C4-2B (cell line): ENCODE data around the gene FAM185A.
"Not testable (repeated sequence)": the region's sequence is repeated elsewhere in the genome, so short reads cannot be mapped to it uniquely, and the experiment has no call there.

Experiments
- H3K27ac ChIP-seq: fragments of 450-650 bp; 2 replicates; pipeline ENCODE4 v1.5.1; 2017
- TF ChIP-seq, protein P1 (sequence below): fragments of 450-650 bp; conservative IDR thresholded peaks from 2 replicates; pipeline ENCODE4 v1.5.1; 2017; ENCODE audit warnings: mild to moderate bottlenecking

Gene FAM185A

DNA sequence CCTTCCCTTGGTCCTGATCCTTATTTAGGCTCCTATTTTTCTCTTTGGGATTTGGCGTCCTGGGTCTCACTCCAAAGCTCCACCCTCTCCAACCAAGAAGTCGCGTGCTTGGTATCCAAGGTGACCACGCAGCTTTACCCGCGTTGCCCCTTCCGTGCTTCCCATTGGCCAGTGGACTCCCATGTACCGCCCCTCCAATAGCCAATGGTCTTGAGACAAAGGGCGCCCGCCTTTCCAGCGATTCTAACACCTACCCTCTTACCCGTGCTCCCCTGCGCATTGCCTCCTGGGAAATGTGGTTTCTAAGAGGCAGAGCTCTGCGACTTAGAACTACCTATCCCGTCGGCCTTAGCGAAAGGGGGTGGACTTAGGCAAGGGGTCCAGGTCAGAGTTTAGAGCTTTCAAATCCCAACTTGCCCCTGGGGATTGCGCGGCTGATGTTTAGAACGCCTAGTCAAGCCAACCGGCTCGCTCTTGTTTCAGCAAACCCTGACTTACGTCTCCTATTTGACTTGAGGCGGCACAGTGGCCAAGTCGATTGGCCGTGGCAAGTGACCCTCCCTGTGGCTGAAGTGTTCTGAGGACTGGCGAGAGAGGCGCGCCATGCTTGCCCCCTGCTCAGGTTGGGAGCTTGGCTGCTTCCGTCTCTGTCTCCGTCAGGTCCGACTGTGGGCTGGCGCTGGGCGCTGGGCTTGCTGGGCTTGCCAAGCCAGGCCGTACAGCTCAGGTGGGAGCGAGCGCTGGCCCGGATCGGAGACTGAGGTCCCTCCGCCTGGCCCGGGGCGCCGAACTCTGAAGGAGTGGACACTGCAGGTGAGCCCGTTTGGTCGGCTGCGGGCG lies at the start of gene FAM185A:
TSS of gene FAM185A (plus strand) at position 395 of the 840 bp plus-strand sequence. CDS start at position 604, 209 bp downstream.
- H3K27ac ChIP-seq = peak within 1 kb of the TSS; percentile 61

DNA sequence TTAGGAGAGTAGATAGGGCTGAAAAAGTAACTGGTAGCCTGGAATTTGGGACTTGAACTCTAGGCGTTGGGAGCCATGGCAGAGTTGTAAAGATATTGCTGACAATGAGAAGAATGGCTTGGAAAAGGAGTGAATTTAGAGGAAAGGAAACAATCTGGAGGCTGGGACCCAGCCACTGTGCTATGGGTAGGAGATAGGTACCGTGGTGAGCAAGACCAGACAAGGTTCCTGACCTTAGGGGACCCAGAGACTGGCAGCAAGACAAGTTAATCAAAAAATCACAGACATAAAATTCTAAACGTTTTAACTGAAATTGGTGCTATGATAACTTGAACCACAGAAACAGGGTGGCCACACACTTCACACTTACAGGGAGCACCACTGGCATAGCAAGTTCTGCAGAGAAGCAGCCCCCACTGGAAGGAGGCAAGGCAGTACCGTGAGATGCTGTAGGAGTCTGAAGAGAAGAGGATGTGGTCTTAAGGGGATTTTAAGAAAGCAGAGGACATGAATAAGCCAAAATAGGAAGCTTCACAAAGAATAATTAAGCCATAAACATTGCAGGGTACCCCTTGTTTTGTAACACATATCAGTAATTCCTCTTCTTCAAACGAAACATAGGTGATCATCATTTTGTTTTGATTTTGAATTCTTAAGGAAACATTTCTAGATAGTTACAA lies 35.6 kb upstream of the FAM185A start:
- H3K27ac ChIP-seq = not testable (repeated sequence)

DNA sequence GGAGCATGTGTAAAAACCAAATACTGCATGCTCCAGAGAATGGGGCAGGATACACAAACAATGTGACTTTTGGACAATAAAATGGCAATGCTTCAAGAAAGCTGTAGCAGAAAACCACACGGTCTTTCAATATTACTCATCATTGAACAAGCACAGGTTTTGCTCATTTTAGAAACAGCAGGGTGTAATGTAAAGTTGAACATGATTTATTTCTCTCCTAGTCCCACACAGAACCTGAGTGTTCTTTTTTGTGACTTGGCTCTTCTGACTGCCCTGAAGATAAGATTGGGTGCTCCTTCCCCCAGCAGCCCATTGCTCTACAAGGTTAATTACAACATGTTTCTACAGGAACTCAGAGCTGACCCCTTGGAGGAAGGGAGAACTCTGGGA lies 35.1 kb upstream of the FAM185A start:
- not testable (repeated sequence) for H3K27ac ChIP-seq

DNA sequence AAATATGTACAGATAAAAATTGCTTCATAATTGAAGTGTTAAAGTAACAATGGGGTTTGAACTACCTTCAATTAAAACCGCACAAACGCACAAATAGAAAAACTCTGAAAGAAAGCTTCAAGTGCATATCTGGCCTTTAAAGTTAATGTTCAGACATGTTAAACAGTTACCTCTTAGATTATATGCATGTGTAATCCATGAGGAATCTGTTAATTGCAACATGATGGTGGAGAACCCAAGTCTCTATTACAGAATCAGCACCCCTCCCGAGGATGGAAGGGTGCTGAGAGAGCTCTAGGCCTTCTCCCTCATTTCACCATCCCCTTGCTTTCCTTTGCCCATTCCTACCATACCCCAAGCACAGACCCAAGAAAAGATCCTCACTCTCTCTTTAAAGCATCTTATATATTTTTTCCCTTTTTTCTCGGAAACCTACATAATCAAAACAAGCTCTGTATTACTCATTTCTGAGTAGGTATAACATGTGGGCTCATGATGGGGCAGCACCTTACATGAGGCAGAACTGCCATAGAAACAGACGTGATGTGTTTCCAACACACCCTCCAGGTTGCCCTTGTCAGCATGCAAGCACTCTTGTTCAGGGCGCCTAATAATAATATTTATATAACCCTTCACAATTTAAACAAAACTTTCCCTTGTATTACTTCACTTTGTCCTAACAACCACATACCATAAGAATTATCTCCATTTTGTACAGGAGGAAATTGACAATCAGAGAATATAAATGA lies 33.9 kb upstream of the FAM185A start:
- not testable (repeated sequence) for H3K27ac ChIP-seq

DNA sequence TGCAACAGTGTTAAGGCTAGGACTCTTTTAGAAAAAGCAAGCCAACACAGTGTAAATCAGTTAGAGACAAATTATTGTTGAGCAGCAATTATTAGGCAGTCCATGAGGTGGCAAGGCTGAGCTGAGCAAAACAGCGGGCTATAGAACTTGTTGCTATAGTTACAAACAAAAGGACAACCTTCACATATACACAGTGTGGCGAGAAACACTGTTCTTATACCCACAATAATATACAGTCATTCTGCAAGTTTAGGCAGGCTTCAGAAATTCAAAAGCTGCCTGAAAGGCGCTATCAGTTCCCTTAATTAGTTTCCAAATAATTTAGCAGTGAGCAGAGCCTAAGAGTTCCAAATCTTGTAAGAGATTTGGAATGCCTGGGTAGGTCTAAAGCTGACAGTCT lies 33.1 kb upstream of the FAM185A start:
- not testable (repeated sequence) for H3K27ac ChIP-seq

DNA sequence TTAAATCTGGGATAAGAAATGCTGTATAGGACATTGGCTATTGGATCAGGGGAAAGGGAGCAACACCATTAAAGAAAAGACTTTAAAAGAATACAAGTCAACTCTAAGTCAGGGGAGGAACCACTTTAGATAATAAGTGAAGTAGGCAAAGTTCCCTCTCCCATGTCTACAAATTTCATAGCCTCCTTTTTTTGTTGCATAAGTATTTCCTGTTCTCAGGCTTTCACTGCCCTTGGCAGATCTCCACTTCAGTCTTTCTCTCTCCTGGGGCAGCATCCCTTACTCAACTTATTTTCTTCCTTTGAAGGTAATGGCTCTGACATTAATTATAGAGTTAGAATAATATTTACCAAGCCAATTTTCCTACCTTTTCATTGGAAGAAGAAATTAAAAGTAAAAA lies 30.3 kb upstream of the FAM185A start:
- H3K27ac ChIP-seq = not testable (repeated sequence)

DNA sequence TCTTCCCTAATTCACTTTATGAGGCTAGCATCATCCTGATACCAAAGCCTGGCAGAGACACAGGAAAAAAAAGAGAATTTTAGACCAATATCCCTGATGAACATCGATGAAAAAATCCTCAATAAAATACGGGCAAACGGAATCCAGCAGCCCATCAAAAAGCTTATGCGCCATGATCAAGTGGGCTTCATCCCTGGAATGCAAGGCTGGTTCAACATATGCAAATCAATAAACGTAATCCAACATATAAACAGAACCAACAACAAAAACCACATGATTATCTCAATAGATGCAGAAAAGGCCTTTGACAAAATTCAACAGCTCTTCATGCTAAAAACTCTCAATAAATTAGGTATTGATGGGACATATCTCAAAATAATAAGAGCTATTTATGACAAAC lies 22.6 kb upstream of the FAM185A start:
- not testable (repeated sequence) for H3K27ac ChIP-seq

DNA sequence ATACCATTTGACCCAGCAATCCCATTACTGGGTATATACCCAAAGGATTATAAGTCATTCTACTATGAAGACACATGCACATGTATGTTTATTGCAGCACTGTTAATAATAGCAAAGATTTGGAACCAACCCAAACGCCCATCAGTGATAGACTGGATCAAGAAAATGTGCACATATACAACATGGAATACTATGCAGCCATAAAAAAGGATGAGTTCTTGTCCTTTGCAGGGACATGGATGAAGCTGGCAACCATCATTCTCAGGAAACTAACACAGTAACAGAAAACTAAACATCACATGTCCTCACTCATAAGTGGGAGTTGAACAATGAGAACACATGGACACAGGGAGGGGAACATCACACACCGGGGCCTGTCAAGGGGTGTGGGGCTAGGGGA lies 19.1 kb upstream of the FAM185A start:
- not testable (repeated sequence) for H3K27ac ChIP-seq

DNA sequence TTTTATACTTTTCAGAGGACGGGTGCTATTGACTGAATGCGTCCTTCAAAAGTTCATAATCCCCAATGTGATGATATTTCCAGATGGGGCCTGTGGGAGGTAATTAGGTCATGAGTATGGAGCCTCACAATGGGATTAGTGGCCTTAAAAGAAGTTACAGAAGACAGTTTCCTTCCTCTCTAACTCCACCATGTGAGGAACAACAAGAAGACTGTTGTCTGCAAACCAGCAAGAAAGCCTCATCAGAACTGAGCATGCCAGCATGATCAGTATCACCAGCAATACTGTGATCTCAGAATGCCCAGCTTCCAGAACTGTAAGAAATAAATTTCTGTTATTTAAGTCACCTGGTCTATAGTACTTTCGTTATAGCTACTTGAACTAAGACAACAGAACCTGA lies 18.4 kb upstream of the FAM185A start:
- H3K27ac ChIP-seq = not testable (repeated sequence)

DNA sequence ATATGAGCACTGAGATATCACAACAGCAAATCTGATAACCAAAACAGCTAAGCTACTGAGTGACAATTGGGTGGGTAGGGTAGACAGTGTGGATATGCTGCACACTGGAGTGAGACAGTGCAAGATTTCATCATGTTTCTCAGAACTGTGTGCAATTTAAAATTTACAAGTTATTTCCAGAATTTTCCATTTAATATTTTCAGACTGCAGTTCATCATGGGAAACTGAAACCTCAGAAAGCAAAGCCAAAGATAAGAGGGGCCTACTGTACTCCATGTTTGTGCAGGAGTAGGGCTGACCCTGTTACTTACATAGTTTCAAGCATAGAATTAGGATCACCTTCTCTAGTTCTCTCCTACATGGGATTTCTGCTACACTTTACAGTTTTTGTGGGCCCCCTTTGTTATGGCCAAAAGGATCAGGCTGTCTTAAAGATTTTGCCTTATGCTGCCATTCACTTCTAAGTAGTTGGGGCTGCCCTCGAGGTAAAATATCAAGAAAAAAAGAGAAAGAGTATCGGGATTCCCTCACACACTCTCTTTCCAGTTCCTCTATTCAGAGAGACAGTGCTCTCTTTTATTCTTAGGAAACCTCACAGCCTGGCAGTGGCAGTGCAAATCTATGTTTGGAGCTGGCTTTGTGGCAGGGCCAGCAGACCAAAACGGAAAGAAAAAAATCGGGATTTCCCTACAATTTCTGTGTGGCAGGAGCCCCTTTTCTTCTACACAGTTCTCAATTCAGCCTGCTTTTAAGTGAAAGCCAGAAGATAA lies 6.6 kb upstream of the FAM185A start:
- not testable (repeated sequence) for H3K27ac ChIP-seq

DNA sequence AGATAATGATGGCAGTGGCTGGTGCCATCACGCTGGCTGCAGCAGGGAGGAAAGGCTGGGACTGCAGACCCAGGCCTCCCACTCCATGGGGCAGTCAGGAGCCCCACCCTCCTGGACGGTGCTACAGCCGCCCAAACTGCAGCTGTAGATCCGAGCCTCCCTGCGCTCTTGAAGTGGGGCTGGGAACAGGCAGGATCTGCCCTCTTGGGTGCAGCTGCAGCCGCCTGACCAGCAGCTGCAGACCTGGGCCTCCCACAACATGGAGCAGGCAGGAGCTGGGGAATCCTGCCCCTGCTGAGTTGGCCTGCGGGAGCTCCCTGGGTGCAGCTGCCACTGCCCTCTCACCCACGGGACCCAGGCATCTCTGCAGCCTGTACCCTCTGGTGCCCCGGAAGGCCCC lies 4.9 kb upstream of the FAM185A start:
- not testable (repeated sequence) for H3K27ac ChIP-seq

DNA sequence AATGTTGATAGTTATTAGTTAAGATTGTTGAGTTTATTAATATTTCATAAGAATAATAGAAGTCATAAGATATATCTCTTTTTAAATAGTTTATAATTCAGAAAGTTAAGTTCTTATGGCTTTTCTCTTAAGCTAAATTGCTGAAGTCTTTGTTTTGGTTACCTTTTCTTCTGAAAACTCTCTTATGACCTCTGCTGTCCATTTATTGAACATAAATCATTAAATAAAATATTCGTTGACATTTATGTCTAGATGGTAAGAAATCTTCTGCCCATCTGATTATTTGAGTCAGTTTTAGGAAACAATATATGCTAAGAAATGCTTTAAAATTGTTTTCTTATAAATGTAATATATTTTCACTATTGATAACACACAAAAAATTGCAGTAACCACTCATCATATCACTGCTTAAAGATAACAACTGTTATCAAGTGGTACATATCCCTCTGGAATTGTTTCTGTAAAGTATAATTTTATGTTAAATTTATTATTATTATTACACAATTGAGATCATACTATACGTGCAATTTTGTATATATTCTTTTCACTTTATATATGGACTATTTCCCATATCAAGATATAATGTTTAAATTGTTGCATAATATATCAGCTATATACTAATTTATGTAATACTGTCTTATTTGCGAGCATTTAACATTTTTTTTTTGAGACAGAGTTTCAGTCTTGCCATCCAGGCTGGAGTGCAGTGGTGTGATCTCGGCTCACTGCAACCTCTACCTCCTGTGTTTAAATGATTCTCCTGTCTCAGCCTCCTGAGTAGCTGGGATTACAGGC lies 3.1 kb upstream of the FAM185A start:
- TF ChIP-seq, protein P1, sequence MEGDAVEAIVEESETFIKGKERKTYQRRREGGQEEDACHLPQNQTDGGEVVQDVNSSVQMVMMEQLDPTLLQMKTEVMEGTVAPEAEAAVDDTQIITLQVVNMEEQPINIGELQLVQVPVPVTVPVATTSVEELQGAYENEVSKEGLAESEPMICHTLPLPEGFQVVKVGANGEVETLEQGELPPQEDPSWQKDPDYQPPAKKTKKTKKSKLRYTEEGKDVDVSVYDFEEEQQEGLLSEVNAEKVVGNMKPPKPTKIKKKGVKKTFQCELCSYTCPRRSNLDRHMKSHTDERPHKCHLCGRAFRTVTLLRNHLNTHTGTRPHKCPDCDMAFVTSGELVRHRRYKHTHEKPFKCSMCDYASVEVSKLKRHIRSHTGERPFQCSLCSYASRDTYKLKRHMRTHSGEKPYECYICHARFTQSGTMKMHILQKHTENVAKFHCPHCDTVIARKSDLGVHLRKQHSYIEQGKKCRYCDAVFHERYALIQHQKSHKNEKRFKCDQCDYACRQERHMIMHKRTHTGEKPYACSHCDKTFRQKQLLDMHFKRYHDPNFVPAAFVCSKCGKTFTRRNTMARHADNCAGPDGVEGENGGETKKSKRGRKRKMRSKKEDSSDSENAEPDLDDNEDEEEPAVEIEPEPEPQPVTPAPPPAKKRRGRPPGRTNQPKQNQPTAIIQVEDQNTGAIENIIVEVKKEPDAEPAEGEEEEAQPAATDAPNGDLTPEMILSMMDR = peak; percentile 28
- H3K27ac ChIP-seq = not testable (repeated sequence)

DNA sequence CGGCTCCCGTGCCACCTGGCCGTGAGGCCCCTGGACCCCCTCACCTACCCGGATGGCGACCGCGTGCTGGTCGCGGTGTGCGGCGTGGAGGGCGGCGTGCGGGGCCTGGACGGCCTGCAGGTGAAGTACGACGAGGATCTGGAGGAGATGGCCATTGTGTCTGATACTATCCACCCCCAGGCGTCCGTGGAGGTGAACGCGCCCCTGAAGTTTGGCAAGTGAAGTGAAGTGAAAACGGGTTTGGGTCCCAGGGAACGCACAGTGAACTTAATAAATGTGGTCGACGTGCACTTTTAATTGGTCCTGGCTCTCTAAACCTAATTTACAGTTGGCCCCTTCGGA lies 617 bp downstream of the FAM185A start:
- H3K27ac ChIP-seq = peak overlapping the region; percentile 61

DNA sequence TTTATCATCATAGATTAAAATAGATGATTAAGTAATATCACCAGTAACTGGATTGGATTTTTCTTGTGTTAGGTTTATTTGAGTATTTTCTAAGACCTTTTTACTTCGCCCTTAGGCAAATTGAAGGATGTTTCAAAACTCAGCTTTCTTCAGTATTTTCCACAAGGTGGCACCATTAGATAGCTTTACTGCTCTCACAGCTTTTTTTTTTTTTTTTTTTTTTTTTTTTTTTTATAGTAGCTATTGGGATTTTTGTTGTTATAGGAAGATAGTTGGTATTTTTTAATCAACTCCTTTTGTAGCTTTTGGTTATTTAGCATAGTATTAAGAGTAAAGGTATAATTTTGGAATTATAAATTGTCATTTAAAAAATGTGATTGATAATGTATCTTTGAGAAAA lies 9.4 kb downstream of the FAM185A start:
- TF ChIP-seq, protein P1 = peak; percentile 31
- H3K27ac ChIP-seq = not testable (repeated sequence)

DNA sequence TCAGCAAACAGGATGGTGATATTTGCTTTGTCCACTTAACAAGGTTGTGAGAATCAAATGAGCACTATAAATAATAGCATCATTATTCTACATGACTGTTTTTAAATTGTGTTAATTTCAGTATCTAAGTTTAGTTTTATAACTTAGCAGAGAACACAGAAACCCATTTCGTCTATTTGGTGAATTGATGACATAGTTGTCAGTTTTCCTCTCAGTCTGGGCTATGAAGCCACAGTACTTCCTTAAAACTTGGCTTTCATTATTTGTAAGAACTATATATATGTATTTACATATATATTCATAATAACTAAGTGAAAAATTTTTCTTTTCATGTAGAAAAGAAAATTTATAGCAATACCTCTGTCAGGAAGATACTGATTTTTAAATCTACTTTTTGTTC lies 11.1 kb downstream of the FAM185A start:
- H3K27ac ChIP-seq = not testable (repeated sequence)

DNA sequence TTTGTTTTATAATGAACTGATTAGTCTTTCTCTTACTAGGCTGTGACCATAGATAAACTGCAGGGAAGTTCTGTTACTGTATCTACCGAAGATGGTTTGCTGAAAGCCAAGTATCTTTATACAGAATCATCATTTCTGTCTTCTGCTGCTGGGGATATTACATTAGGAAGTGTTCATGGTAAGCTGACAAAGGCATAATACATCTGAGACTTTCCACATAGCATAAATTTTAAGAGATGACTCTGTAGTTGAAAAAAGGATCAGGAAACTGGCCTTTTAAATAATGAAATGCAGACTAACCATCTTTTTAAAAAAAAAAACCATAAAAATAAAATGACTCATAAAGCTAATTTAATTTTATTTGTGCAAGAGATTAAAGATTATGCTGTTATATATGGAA lies 12.4 kb downstream of the FAM185A start:
- H3K27ac ChIP-seq = not testable (repeated sequence)

DNA sequence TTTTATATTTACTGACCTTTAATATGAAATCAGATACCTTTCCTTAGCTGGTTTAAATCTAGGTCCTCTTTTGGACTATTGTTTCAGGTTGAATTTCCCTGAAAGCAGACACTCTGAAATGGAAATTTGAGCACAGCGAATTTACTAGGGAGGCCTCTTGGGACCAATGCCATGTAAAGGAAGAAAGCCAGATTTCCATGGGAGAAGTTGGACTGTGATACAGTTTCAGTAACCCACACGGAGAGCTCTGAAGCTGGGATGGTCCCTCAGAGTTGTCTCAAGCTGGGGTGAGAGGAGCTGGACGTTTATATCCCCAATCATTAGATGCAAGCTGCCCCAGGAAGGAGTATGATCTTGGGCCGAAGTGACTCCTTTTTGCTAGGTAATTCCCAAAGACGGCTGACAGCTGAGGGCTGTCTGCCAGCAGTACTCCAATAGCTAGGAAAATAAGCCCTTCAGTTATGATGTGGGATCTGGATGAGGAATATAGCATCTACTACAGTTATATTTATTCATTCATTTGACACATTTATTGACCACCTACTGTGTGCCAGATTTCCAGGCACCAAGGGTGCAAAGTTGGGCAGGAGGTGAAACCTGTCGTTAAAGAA lies 14.6 kb downstream of the FAM185A start:
- not testable (repeated sequence) for H3K27ac ChIP-seq
